Frontal cortex (tissue), 4 donors: Measurements from ENCODE around the gene GPRC6A. TPM values are rescaled to one million over a fixed set of nuclear protein-coding genes. Genes with fewer than 3 reads are reported as not detected.

ENCODE experiments used
- DNase-seq, 2 donors: peaks; one replicate each; pipeline ENCODE4 v3.0.0; 2012; ENCODE audit warnings: low spot score in 2 of 2
- FAIRE-seq: peaks from 2 replicates; lab custom pipeline; 2012; peaks lifted over from hg19 to GRCh38; lab: Jason Lieb, UNC
- total RNA-seq: library from RNA; depleted of rRNA; stranded (reverse); fragments of >200 nt; gene quantifications from one replicate; pipeline ENCODE4 v1.2.3, GENCODE V29; 2014
- donor health status: control.
- donor health status: control.
- donor health status: control.

The GPRC6A gene
- total RNA-seq, 1 donor from 2014 or later, result not detected

GRCh38 chr6:116797585-116797984 lies 31.3 kb downstream of the GPRC6A start:
- no peak for FAIRE-seq

GRCh38 chr6:116793224-116793623 lies 35.7 kb downstream of the GPRC6A start:
- DNase-seq (no peak), FAIRE-seq (no peak)

More at GRCh38 chr6:116797585-116797984, 31.3 kb downstream of the GPRC6A start:
- no peak for DNase-seq

- DNase-seq (no peak), FAIRE-seq (no peak)
Measured at GRCh38 chr6:116783852-116784251, 45.0 kb downstream of the GPRC6A start.

GRCh38 chr6:116779573-116780164 lies 49.2 kb downstream of the GPRC6A start:
- DNase-seq (peak in 1 of 2 donors; percentile 14), FAIRE-seq (peak; percentile 40)

GRCh38 chr6:116773886-116774285 lies 55.0 kb downstream of the GPRC6A start:
- no peak for FAIRE-seq
- DNase-seq, result no peak

DNA sequence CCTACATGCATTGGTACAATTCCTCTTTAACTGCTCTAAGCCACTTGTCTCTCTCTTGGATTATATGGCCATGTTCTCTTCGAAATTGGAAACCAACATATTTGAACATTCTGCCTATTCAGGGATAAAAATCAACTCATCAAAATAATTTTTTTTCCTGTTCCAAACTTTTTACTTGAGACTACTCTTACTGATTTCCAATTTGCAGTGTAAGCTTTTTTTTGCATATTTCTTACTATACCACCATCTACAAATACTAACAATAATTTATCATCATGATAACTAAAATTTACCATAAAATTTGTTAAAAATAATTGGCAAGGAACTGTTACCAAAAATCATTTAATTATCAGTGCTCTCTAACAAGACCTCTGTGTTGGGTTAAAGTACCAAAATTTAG lies 56.4 kb downstream of the GPRC6A start:
- DNase-seq, result no peak
- no peak for FAIRE-seq

DNA sequence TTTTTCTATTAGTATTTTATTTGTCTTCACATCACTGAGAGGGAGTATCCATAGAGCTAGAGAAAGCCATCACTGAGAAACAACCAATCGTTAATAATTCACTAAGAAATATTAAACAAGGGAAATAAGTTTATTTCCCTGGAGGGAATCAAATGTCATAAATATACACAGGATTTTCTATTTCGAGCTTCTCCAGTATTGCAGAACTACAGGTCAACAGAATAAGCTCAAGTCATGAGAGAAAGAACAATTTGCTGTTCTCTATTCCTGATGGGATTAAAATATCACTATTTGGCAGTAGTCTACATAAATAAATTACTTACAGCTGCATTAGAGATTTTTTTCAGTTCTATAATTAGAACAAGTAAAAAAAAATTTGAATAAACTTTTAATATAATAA lies 61.2 kb downstream of the GPRC6A start:
- DNase-seq (no peak), FAIRE-seq (no peak)

- FAIRE-seq (no peak), DNase-seq (no peak)
Measured at GRCh38 chr6:116766506-116767176, 62.2 kb downstream of the GPRC6A start.

DNA sequence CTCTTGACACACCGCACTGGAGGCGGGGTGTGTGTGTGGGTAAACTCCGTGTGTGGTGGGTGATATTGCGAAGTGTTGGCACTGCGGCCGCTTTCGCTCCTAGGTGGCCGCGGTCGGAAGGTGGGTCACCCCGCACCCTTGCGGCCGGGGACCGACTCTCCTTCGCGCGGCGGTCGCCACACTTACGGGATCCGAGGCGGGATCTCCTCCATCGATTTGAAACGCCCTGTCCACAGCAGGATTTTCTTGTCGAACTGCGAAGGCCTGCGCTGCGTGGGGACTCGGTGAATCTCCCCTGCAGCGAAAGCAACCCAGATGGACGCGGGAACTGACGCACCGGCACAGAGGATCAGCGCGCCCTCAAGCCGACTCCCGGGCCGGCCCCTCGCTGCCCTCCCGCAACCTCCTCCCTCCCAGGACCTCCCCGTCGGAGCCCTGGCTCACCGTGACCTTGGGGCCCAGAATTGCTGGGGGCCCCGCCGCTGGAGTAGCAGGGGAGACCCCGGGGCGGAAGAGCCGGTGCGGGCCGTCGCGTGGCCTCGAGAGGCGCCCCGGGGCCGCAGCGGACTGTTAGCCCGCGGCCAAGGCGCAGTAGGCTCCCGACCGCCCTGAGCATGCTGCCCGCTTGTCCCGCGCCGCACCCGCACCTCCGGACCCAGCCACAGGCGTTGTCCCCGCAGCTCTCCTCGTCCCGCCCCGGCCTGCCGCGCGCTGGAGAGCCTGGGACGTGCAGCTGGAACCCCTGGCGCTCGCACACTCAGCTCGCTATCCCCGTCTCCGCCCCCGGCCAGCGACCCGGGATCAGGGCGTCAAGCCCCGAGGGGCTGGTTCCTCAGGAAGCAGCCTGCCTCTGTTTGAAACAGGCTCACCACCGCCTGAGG lies 63.7 kb downstream of the GPRC6A start, which contains the start of gene FAM162B:
TSS of gene FAM162B (minus strand) at position 759 of the 881 bp plus-strand sequence. CDS start at position 616, 143 bp downstream.
- FAIRE-seq (no peak), DNase-seq (peak; percentile 26 to 41)

- DNase-seq (no peak), FAIRE-seq (no peak)
Measured at GRCh38 chr6:116764629-116764960, 64.3 kb downstream of the GPRC6A start.

DNA sequence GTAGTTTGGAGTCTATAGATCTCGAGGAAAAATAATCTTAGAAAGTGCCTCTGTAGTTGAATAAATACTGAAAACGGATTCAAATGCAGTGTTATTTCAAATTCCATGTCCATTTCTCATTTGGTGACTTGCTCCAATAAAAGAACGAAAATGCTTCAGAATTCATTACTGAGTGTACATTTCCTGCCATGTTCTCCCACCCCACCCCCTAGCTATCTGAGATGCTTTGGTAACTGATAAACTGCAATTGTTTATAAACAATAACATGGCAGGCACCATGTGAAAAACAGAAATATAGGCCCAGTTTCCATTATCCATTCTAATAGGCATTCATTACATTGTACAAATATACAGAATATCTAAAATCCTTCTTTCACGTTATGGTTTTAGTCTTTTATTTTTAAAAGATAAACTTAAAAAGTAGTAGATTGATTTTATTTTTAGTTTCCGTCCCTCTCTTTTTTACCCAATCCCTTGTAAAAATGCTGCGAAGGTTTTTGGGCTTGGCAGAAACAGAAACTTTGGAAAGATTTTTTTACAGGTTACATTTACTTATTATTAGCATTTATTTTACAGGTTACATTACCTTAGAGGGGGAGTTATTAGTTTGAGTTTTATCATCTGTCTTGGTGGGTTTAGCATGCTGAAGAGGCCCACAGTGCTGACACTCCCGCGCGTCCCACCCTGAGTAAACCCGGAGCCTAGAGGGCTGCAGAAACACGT lies 64.8 kb downstream of the GPRC6A start:
- FAIRE-seq, result no peak
- DNase-seq, result no peak

- DNase-seq, result no peak
- FAIRE-seq, result no peak
Measured at GRCh38 chr6:116763048-116763447, 65.8 kb downstream of the GPRC6A start.

DNA sequence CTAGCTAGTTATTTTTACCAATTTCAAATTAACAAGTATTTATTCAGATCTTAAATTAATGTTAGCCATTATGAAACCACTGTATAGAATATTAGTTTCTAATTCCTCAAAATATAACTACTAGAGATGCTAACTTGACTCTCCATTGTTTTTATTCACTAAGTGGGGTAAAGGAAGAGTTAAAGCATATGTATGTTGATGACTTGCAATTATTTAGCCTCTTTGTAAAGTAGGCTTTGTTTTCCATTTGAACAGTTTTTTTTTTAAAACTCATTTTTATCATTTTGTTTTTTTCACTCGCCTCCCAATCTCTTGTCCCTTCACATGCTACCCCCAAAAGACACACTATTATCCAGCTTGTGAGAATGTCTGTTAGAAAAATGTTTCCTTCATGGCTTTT lies 66.6 kb downstream of the GPRC6A start:
- DNase-seq (no peak), FAIRE-seq (no peak)

DNA sequence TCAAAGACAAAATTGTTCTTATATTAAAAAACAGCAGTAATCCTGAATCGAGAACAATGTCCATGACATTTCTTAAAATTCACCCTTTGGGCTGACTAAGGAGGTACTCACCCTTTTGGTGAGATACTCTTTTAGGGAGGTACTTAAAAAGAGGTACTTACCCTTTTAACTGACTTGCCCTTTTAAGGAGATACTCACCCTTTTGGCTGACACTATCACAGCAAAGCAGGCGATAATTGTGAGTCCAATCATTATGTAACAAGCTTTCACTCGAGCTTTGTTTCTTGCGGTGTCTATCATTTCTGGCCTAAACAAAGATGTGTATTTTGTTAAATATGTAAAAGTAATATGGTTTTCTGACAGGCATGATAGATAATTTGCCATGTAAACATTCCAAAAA lies 67.1 kb downstream of the GPRC6A start:
- no peak for FAIRE-seq
- DNase-seq, result no peak

DNA sequence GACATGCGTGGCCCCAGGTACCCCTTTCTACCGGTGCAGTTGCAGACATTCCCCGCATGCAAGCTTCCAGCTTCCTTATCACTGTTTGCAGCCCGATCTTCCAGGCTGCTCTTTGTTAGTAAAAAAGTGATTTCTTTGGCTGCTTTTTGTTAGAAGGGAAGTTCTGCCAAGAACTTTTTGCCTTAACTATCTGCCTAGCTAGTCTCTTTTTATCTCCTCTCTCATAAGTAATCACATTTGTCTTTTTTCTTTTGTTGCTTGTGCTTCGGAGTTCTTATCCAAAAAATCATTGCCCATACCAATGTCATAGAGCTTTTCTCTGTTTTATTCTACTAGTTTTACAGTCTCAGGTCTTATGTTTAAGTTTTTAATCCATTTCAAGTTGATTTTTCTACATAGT lies 83.7 kb downstream of the GPRC6A start:
- DNase-seq (no peak), FAIRE-seq (no peak)

Other genes starting within 250 kb of the GPRC6A start
- 1.6 TPM for gene RSPH4A, start 212.6 kb downstream of the GPRC6A start, total RNA-seq
- 46.9 TPM for gene ZUP1, start 160.3 kb downstream of the GPRC6A start, total RNA-seq
- gene KPNA5, start 147.9 kb downstream of the GPRC6A start, total RNA-seq, result 52.6 TPM
- gene FAM162B, start 63.4 kb downstream of the GPRC6A start, total RNA-seq, result 1.2 TPM
- gene RFX6, start 48.2 kb upstream of the GPRC6A start, total RNA-seq, result not detected